Stimulated activated CD4-positive, alpha-beta T cell treated with anti-CD3 and anti-CD28 coated beads, Interleukin-4, amount 100 ng/mL, for 24 hours (primary cell): Measurements from ENCODE around the gene MYH8.

Source experiments
- DNase-seq: peaks from one replicate; pipeline ENCODE4 v3.0.0-alpha.2; 2020

The MYH8 gene

DNA sequence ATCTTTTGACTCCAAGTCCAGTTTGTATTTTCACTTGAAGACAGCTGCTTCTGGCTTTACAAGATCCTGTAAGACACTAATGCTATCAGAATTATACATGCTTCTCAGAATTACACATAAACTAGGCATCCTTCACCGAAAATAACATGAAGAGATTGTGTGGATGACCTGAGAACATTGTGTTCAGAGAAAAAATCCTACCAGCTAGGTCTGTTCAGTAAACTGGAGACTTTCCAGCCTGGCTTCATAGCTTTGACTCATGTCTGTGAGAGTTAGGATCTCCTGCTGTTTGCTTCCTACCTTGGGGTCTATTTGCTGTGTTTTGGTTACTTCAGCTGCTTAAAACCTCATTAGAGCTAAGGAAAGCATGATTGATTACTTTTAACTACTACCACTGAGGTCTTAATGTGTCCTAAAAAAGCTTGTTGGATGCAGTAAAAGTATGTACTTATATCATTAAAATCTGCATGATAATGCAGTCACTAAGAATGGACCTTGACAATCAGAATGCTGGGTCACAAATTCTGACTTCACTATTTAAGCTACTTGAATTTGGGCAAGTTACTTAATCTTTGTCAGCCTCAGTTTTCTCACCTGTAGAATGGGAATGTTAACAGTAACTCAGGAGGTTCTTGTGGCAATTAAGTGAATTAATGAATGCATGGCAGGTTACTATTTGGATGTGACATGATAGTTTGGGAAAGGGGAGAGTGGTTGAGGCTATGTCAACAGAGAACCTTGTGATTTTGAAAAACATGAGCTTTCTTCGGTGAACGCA, 40.9 kb downstream of the MYH8 start:
- DNase-seq: no peak

DNA sequence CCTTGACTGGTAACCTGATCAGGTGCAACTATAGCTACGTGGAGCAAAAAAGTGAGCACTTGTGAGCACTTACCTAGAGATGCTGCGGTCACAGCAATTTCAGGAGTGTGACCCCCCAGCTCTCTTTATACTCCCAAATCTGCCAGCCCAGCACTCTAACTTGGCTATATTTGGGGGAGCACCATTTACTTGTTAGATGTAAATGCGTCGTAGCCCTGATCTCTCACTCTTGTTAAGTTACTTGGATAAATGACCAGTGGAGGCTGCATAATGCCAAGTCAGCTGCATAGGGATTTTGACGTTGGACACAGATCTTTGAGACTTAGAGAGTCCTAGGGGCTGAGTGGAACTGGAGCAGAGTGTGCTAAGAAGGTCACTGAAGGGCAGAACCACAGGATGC, 48.8 kb downstream of the MYH8 start, which contains the start of gene MYH13:
Gene MYH13 (minus strand): TSS at position 101 of the 400 bp plus-strand sequence. CDS start 8,476 bp downstream, outside the sequence.
- no peak for DNase-seq

DNA sequence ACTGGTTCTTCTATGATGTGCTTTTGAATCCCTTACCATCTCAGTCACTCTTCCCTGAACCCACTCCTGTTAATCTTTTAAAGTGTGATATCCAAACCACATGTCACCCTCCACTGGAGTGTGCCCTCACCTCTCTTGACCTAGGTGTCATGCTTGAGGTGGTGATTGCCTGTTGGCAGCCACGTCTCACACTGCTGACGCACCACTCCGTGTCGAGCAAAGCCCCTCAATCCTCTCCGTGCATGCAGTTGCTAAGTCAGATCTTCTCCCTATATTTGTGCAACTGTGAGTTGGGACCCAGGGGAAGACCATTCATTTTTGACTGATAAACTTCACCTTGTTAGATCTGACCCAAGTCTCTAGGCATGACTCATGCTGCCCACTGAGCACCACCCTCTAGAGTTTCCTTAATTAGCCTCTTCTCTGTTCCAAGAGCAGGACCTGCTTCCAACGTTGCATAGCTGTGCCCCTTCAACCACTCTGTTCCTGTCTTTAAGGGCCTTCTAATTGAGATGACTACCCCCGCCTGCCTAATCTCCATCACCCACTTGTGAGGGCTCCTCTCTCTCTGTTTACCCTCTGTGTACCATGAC, 51.6 kb downstream of the MYH8 start:
- no peak for DNase-seq

DNA sequence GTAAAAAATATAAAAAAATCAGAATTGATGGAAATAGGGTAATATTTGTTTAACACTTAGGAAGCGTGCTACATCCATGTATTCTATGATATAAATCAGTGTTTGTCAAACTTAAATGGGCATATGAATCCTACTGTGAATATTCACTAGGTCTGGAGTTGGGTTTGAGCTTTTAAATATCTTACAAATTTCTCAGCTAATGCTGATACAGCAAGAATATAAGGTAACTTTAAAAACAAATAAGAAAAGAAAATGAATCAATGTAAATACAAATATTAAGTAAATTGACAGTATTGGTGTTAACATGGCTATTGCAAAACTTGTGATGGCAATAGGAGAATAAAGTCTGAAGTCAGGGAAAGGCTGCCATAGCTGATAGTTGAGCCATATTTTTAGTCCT, 52.5 kb downstream of the MYH8 start:
- no peak for DNase-seq

DNA sequence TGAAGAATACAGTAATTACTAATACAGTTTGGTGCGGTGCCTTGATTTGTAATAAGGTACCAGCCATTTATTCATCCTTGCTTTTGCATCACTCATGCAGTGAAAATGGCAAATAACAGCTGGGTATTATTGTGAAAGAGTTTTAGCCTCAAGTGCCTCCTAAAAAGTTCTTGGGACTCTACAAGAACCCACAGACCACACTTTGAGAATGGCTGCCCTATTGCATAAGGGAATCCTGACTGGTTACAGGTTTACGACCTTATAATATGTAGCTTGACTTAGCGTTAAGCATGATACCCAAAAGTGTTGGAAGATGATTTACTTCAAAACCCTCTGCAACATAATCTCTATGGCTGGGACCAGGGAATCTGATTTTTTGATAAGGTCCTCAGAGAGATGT, 53.2 kb downstream of the MYH8 start:
- no peak for DNase-seq

DNA sequence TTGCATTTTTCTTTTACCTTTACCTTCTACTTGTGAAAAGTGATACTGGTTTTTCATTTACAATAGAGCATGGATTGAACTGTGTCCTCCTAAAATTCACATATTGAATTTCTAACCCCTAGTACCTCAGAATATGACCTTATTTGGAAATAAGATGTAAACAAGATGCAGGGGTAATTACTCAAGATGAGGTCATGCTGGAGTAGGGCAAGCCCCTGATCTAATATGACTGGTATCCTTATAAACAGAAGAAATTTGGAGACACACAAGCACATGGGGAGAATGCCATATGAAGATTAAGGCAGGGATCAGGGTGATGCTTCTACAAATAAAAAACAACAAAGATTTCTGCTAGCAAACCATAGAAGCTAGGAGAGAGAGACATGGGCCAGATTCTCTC, 61.2 kb downstream of the MYH8 start:
- no peak for DNase-seq

DNA sequence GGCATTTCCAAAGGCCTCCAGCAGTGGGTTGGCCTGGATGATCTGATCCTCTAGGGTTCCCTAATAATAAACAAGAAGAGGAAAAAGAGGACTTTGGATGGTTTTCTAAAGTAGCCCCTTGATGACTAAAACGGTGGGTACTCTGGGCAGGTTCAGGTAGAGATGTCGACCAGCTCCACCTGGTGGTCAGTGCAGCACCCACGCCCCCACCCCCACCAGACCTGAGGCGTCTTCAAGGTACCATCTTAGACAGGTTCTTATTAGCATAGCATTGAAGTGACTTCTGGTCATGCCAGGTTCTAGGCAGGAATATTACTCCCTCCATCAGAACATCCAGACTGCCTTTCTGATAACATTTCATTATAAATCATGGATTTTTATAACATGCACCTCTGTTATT, 64.0 kb downstream of the MYH8 start:
- DNase-seq: no peak

DNA sequence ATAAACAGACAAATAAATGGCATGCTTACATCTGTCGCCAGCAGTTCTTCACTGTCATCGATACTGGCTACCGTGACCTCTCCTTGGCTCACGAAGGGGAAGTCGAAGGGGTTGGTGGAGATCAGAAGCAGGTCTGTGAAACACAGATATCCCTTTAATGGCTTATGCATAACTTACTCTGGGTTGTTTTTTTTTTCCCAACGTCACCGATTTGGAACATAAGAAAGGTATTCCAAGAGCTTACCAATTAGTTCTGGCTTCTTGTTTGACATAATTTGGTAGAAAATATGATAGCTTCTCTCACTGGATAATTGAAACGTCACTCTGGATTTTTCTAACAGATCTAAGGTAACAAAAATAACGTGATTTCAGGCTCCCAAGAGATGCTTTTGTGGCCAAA, 67.1 kb downstream of the MYH8 start:
- DNase-seq: no peak

DNA sequence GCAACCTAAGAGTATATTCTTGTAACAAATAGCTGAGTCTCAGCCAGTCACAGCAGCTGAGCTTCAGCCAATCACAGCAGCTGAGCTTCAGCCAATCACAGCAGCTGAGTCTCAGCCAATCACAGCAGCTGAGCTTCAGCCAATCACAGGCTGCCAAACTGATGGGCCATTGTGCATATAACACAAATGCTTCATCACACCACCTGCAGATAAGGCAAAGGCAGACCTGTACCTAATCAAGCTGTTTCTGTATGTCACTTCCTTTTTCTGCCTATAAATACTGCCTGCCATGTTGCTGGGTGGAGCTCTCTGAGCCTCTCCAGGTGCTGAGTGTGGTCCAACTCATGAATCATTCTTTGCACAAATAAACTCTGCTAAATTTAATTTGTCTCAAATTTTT, 68.9 kb downstream of the MYH8 start:
- no peak for DNase-seq

DNA sequence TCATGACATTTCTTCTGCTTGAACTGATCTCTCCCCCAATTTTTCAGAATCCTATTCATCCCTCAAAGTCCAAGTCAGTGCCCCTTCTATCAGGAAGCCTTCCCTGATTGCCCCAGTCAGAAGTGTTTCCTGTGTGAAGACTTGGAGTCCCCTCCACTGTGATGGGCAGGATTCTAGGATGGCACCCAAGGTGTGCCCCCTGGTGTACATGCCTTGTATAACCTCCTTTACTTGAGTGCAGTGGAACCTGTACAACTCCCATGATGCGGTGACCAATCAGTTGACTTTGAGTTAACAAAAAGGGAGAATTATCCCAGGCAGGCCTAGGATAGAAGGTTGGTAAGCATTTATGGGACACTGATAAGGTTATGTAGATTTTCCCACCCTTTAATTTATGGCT, 72.3 kb downstream of the MYH8 start:
- no peak for DNase-seq

DNA sequence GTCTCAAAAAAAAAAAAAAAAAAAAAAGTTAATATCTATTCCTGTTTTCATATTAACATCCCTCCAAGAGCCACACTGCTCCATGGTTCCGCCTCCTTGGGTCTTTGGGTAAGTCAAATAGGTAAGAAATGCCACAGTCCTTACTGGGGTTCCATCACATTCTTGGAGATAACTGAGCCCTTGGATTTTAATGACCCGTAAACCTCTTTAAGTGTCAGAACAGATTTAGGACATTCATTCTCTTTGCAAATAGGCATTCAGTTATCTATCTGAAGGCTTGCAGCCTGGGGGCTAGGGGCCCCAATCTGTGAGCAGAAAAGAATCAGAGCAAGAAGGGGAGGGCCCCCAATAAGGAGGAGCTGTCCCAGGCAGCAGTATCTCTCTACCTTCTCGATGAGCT, 76.9 kb downstream of the MYH8 start:
- DNase-seq: no peak
